Measurements from ENCODE around the gene GPER1.

GPER1 gene

DNA sequence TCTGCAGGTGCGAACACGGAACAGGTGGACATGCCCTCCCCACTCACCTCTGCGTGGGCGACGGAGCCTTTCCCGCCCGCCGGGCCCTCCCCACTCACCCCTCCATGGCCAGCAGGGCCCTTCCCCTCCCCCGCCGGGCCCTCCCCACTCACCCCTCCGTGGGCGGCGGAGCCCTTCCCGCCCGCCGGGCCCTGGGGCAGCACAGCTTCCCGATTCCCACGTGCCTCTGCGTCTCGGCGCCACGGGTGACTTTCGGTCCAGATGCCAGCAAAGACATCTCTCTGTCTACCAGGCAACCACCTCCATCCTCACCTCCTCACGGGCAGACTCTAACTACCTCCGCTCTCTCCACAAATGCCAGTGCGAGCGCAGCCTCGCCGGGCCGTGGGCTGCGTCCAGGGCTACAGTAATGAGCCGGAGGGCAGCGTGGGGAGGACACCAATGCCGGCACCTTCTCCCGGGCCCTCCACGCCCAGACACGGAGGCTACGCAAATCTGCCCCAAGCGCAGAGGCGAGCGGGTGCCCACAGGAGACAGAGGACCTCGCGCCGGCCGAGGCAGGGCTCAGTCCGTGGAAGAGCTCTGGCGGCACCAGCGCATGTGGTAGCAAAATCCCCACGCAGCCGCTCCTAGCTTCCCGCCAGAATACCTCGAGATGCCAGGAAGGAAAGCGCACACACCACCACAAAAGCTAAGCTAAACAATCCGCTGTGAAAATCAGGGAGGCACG, 21.8 kb downstream of the GPER1 start:
- DNase-seq (ENCODE audit: low spot score): no peak
- no peak overlapping the region for H3K4me3 ChIP-seq
- TF ChIP-seq, protein P1, sequence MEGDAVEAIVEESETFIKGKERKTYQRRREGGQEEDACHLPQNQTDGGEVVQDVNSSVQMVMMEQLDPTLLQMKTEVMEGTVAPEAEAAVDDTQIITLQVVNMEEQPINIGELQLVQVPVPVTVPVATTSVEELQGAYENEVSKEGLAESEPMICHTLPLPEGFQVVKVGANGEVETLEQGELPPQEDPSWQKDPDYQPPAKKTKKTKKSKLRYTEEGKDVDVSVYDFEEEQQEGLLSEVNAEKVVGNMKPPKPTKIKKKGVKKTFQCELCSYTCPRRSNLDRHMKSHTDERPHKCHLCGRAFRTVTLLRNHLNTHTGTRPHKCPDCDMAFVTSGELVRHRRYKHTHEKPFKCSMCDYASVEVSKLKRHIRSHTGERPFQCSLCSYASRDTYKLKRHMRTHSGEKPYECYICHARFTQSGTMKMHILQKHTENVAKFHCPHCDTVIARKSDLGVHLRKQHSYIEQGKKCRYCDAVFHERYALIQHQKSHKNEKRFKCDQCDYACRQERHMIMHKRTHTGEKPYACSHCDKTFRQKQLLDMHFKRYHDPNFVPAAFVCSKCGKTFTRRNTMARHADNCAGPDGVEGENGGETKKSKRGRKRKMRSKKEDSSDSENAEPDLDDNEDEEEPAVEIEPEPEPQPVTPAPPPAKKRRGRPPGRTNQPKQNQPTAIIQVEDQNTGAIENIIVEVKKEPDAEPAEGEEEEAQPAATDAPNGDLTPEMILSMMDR (IDR thresholded peaks at IDR 0.05): no peak
- H3K27ac ChIP-seq: no peak overlapping the region

DNA sequence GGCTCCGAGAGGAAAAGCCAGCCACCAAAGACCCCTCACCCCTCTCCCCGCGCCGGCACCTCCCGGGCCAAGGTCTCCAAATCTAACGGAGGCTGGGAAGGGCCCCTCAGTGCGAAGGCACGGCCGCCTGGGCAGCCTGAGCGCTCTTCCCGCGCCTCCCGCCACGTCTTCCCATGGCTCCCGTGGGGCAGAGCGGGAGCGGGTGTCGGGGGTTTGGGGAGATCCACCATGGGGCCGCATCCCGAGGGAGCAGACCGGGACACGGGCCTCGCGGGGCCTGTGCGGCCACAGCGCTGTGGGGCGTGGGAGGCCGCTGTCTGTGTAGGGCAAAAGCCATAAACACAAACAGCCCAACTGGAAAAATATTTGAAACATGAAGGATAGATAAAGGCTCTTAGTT, 22.4 kb downstream of the GPER1 start:
- TF ChIP-seq, protein P1 (IDR thresholded peaks at IDR 0.05): no peak
- no peak overlapping the region for H3K4me3 ChIP-seq
- H3K27ac ChIP-seq: no peak overlapping the region
- no peak for DNase-seq (ENCODE audit: low spot score)

DNA sequence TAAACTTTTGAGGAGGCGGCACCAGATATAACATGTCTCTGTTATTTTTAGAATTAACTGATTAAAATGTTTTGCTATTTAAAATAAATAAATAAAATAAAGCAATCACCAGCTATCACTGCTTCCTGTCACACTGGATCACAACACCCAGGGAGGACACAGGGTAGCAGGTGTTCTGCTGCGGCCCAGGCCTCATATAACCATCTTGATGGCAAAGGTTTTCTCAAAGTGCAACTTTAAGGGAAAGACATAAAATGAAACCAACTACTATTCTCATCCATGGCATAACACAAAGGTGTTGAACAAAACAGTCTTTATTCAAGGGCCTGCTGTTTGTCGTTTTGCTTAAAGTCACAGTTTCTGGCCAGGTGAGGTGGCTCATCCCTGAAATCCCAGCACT, 23.2 kb downstream of the GPER1 start:
- Histone ChIP-seq H3K27ac (no peak overlapping the region), H3K4me3 (no peak overlapping the region)
- no peak for DNase-seq (ENCODE audit: low spot score)
- TF ChIP-seq, protein P1 (IDR thresholded peaks at IDR 0.05): no peak

DNA sequence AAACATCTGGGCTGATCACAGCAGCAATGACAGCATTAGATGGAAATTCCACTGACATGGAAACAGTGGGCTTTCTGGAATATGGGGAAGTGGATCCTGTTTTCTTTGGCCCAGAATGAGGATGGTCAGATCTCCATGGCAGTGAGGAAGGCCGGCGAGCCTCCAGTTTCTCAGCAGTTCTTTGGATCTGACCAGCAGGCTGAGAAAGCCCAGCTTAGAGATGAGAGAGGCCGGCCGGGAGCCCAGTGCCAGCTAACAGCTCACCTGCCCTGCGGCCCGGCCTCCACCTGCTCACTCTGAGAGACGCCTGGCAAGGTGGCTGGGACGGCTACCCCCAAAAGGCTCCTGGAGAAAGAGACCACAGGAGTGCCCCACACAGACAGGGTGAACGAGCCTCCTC, 24.2 kb downstream of the GPER1 start:
- no peak overlapping the region for H3K27ac ChIP-seq
- DNase-seq (ENCODE audit: low spot score): no peak
- H3K4me3 ChIP-seq: no peak overlapping the region

DNA sequence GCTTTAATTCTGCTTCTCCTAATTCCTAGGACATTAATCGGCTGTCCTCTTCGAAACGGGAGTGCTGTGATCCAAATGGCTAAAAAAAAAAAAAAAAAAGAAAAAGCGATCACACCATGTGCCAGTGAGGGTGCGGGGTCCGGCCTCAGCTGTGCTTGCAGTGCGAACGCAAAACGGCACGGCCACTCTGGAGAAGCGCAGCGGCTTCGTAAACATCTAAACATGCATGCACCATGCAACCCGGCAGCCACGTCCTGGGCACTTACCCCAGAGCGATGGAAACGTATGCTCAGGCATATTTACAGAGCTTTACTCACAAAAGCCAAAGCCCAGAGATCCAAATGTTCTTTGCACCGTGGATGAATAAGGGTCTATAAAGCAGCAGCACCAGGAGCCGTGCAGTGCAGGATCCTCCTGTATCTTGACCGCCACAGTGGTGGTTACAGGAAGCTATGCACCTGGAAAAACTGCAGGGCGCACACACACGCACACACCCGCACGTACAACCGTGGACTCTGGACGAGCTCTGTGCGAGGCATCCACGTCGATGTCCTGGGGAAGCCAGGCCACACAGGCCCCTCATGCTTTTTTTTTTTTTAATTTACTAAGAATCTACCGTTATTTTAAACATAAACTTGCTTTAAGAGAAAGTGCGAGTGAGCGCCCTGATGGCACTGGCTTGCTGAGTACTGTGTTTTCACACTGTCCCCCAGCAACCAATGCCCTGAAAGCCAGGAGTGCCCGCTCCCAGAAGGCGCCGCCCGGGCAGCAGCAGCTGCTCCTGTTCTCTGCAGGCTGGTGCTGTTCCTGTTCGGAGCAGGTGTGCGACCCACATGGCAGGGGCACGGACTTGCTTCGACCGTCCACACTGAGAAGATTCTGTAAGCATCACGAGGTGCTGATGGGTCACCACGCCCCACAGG, 25.0 kb downstream of the GPER1 start:
- TF ChIP-seq, protein P1 (IDR thresholded peaks at IDR 0.05): no peak
- no peak overlapping the region for H3K27ac ChIP-seq
- DNase-seq (ENCODE audit: low spot score): no peak
- H3K4me3 ChIP-seq: no peak overlapping the region

More for the DNA sequence above, 24.2 kb downstream of the GPER1 start:
- TF ChIP-seq, protein P1 (IDR thresholded peaks at IDR 0.05): no peak

DNA sequence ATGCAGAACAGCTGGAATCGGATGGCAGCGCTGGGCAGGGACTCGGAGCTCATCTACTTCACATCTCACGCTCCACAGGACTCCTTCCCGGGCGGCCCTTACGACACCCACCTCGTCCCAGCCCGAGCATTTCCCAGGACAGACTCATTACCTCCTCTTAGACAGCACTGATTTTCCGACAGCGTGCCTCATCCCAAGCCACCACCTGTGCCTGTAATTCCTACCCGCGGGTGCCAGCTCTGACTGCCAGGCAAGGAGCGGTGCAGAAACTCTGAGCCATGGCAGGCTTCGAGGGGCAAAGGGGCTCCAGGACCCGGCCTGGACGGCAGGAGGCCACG, 25.6 kb downstream of the GPER1 start:
- Histone ChIP-seq H3K27ac (no peak overlapping the region), H3K4me3 (no peak overlapping the region)
- TF ChIP-seq, protein P1 (IDR thresholded peaks at IDR 0.05): no peak
- no peak for DNase-seq (ENCODE audit: low spot score)
